HG02759 (cell line): ENCODE measurements around the gene ANKS1A.

ENCODE experiments used
- ATAC-seq: cut with Tn5 transposase; IDR thresholded peaks from one replicate; pipeline ENCODE4 v1.9.1; 2021; ENCODE audit warnings: mild to moderate bottlenecking, moderate library complexity; ENCODE audit not compliant: unreplicated experiment

The ANKS1A gene

GRCh38 chr6:35064757-35065440 is 175.8 kb downstream of the ANKS1A start:
- no peak for ATAC-seq

- no peak for ATAC-seq
These were observed 176.4 kb downstream of the ANKS1A start for GRCh38 chr6:35065441-35065800.

GRCh38 chr6:35065870-35066269 is 176.8 kb downstream of the ANKS1A start:
- ATAC-seq, result no peak

GRCh38 chr6:35067234-35067633 is 178.2 kb downstream of the ANKS1A start:
- ATAC-seq, result no peak

GRCh38 chr6:35068206-35068605 is 179.2 kb downstream of the ANKS1A start:
- ATAC-seq, result no peak

- ATAC-seq, result no peak
These were observed 179.6 kb downstream of the ANKS1A start for GRCh38 chr6:35068644-35069043.

GRCh38 chr6:35069262-35069661 is 180.2 kb downstream of the ANKS1A start:
- no peak for ATAC-seq

- no peak for ATAC-seq
These were observed 181.1 kb downstream of the ANKS1A start for GRCh38 chr6:35070111-35070510.

- no peak for ATAC-seq
These were observed 182.4 kb downstream of the ANKS1A start for GRCh38 chr6:35071347-35071994.

- no peak for ATAC-seq
These were observed 183.1 kb downstream of the ANKS1A start for GRCh38 chr6:35072051-35072697.

GRCh38 chr6:35072698-35073055 is 183.6 kb downstream of the ANKS1A start:
- ATAC-seq, result no peak

- no peak for ATAC-seq
These were observed 184.2 kb downstream of the ANKS1A start for GRCh38 chr6:35073211-35073610.

GRCh38 chr6:35073766-35074471 is 184.9 kb downstream of the ANKS1A start:
- no peak for ATAC-seq

- no peak for ATAC-seq
These were observed 188.1 kb downstream of the ANKS1A start for GRCh38 chr6:35076997-35077712.

- ATAC-seq, result no peak
These were observed 188.7 kb downstream of the ANKS1A start for GRCh38 chr6:35077713-35078105.

- no peak for ATAC-seq
These were observed 189.3 kb downstream of the ANKS1A start for GRCh38 chr6:35078226-35078850.

GRCh38 chr6:35078896-35079295 is 189.8 kb downstream of the ANKS1A start:
- ATAC-seq, result no peak

- ATAC-seq, result no peak
These were observed 190.4 kb downstream of the ANKS1A start for GRCh38 chr6:35079311-35080000.

GRCh38 chr6:35080016-35080680 is 191.1 kb downstream of the ANKS1A start:
- no peak for ATAC-seq
